GM18909 (cell line): ENCODE results near the gene NPY4R.
"Not testable (repeated sequence)": the region's sequence is repeated elsewhere in the genome, so short reads cannot be mapped to it uniquely, and the experiment has no call there.

Experiments used
- ATAC-seq: cut with Tn5 transposase; IDR thresholded peaks from one replicate; pipeline ENCODE4 v1.9.1; 2021; ENCODE audit warnings: mild to moderate bottlenecking; ENCODE audit not compliant: unreplicated experiment, poor library complexity

NPY4R gene

DNA sequence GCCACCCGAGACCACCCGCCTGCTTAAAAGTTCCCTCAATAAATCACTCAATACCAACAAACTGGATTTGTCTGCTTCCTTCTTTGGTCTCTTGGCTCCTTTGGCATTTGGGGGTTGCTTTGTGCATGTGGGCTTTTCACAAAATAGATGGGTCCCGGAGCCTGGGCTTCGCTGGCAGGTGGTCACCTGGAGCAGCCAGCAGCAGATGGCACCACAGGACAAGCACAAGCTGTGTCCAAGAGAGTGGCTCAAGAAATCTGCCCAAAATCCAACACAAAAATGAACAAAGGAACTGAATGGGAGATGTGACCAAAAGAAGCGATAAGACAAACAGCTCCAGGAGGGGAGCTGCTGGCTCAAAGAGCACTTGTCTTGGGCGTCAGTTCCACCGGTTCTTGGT lies 6.2 kb downstream of the NPY4R start:
- not testable (repeated sequence) for ATAC-seq

DNA sequence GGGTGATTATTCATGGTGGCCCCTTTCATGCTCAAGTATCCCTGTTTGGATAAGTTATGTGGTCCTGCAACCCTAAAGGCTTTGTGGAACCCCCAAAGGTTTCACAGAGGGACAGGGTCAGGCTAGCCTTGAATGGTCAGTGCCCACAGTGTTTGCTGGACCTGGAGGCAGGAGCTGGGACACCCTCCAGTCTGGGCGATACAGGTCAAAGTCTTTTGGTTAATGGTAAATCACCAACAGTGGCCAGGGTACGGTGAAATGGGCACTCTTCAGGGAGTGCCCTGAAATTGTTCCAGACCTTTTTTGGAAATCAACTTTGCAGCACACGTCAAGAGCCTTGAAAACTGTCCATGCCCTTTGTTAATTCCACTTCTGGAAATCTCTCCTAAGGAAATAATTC lies 8.7 kb downstream of the NPY4R start:
- ATAC-seq = not testable (repeated sequence)

GRCh38 chr10:46455992-46456391 lies 9.8 kb downstream of the NPY4R start:
- not testable (repeated sequence) for ATAC-seq

DNA sequence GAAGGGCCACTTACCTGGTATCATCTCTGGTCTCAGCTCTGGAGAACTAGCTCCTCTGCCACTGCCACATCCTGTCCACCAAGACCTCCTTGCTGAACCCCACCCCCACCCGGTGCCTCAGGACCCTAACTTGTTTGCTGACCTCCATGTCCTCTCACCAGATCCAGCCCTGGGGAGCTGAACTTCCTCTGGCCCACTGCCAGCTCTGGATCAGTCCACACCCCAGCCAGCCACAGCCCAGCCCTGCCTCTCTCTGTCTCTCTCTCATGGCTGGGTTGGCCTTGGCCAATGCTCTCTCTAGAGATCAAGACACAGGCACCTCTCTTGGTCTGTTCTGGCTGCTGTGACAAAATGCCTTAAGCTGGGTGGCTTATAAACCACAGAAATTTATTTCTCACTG lies 14.4 kb downstream of the NPY4R start:
- not testable (repeated sequence) for ATAC-seq

GRCh38 chr10:46450829-46451228 lies 14.9 kb downstream of the NPY4R start:
- ATAC-seq = not testable (repeated sequence)

- not testable (repeated sequence) for ATAC-seq
Measured at GRCh38 chr10:46447439-46447838, 18.3 kb downstream of the NPY4R start.

DNA sequence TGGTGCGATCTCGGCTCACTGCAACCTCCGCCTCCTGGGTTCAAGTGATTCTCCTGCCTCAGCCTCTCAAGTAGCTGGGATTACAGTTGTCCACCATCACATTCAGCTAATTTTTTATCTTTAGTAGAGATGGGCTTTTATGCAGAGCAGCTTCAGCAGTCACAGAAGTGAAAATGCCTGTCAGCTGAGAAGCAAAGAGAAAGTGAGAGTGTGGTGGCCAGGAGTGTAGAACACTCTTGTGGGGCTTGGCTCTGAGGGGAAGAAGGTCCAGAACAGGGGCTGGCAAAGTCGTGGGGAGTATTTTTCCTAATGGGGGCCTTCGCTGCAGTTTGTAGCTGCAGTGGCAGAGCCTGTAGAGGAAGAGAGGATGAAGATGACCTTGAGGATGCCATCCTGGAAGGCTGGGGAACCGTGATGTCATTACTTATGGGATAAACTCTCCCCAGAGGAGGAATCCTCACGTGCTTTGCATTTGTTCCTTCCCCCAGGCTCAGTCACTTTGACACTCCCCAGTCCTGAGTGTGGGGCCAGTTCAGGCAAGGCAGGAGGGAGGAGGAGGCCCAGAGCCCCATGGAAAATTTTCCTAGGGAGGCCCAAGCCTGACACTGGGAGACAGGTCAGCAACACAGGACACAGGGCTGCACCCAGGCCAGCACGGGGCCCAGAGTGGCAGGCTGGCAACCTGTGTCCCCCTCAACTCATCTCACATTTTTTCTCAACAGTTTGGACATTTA lies 20.2 kb downstream of the NPY4R start:
- not testable (repeated sequence) for ATAC-seq

DNA sequence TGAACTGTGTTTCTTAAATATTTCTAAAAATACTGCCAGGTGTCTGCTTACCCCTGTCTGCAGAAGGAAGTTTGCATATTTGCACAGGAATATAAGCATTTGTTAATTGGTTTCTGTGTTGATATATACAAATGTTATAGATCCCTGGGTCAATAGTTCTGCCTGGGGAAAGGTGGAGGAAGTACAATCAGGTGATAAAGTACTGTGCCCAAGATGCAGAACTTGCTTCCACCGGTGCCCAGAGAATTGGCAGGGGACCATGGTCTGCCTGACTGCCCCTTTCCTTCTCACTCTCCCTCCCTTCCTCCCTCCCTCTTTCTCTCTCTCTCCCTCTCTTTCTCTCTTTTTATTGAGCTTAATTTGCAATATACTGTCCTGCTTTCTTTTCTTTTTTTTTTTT lies 22.3 kb downstream of the NPY4R start:
- ATAC-seq = not testable (repeated sequence)

DNA sequence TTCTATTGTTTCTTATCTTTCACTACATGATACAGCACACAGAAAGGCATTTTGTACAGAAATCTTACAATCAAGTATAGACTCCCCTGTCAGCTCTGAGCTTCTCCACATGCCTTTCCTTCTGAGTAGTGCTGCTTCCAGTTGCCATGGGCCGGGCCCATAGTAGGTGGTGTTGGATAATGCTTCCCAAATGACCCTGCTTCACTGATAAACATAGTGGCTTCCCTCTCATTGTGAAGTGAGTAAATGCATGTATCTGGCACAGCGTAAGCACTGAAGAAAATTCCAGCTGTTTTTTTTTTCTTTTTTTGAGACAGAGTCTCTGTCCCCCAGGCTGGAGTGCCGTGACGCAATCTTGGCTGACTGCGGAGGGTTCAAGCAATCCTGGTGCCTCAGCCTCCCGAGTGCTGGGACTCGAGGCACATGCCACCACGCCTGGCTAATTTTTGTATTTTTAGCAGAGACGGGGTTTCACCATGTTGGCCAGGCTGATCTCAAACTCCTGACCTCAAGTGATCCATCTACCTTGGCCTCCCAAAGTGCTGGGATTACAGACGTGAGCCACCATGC lies 23.0 kb downstream of the NPY4R start:
- not testable (repeated sequence) for ATAC-seq

DNA sequence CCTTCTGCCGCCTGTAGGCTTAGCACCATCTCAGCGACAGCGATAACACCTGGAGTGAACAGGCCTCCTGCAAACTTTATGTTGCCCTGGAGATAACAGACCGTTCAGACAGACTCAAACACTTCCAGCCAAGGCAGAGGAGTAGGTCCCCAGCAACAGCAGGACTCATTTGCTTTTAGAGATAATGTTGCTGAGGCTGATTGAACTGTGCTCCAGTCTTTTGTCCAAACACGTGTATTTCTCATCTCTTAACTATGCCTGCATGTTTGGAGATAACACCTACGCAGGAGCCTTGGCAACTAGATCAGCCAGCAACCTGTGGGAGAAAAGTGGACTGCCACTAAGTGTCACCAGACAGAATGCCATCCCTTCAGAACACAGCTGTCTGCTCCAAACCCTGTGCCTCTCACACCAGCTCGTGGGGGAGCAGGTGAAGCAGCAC lies 23.9 kb downstream of the NPY4R start:
- ATAC-seq = not testable (repeated sequence)

GRCh38 chr10:46440942-46441341 lies 24.8 kb downstream of the NPY4R start:
- not testable (repeated sequence) for ATAC-seq

DNA sequence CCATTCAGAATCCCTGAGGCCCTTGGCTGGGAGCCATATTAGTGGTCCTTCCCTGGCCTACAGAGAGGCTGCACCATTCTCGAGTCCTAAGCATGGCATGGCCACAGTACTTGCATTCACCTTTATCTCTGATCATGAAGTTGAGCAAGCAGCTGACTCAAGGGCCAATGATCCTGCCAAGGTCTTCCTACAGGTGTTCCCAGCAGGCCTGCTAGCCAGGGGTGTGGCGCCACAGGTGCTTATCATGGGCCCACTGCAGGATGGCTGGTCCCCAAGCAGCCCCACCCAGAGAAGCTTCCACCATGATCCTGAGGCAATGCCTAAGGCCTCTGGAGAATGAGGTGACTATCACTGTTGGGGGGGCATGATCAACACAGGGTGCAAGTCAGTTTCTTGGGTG lies 42.2 kb downstream of the NPY4R start:
- ATAC-seq = not testable (repeated sequence)

- not testable (repeated sequence) for ATAC-seq
Measured at GRCh38 chr10:46419570-46420379, 46.0 kb downstream of the NPY4R start.

DNA sequence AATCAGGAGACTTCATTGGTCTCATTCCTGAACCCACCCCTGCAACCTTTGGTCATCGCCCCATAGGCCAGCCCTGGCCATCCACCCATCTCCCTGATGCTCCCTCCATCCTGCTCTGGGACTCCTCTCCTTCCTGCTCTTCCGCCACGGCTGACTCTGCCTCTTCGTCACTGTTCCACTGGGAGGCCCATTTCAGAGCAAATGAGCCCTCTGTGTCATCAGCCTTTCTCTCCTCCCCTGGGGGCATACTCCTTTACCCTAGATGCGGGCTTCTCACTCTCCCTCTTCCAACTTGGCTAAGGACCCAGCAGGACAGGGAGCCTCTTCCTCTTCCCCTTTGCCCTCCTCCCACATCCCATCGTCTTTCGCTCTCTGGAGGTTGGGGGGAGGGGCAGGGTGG lies 47.5 kb downstream of the NPY4R start:
- not testable (repeated sequence) for ATAC-seq

DNA sequence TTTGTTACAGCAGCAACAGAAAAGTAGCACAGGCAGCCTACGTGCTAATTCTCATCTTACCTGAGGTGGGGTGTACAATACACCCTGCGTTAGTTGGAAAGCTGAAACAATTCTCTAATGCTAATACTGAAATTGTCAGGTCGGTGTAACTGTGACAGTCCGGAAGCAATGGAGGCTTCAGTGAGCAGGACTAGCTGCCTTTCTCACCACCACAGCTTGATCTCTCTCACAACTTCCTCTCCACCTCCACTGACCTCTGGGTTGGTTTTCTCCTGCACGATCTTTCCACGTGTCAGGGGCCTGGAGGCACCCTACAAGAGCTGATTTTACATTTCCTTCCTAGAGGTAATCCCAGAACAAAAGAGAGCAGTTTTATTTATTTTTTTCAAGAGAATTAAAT lies 50.5 kb downstream of the NPY4R start:
- not testable (repeated sequence) for ATAC-seq

- not testable (repeated sequence) for ATAC-seq
Measured at GRCh38 chr10:46412665-46413064, 53.1 kb downstream of the NPY4R start.

DNA sequence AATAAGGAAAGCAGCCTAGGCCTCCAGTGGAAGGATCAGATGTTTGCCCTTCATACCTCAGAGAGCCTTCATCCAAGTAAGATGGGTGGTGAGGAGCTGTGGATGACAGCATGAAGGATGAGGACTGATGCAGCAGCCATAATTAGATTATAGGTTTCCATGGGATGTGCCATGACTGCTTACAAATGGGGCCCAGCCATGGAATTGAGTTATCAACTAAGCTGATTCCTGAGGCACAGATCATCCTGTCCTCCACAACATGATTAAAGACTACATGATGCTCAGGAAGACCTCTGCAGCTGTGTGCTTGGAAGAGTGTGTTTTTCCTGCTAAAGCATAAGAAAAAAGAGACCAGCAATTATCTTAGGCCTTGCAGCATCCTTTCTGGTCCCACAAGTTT lies 54.6 kb downstream of the NPY4R start:
- ATAC-seq = not testable (repeated sequence)
